Measurements from ENCODE around the gene PDK1. TPM values are rescaled to one million over a fixed set of nuclear protein-coding genes. Genes with fewer than 3 reads are reported as not detected.

Gene PDK1
- polyA plus RNA-seq, 1 donor: 22.9 TPM

DNA sequence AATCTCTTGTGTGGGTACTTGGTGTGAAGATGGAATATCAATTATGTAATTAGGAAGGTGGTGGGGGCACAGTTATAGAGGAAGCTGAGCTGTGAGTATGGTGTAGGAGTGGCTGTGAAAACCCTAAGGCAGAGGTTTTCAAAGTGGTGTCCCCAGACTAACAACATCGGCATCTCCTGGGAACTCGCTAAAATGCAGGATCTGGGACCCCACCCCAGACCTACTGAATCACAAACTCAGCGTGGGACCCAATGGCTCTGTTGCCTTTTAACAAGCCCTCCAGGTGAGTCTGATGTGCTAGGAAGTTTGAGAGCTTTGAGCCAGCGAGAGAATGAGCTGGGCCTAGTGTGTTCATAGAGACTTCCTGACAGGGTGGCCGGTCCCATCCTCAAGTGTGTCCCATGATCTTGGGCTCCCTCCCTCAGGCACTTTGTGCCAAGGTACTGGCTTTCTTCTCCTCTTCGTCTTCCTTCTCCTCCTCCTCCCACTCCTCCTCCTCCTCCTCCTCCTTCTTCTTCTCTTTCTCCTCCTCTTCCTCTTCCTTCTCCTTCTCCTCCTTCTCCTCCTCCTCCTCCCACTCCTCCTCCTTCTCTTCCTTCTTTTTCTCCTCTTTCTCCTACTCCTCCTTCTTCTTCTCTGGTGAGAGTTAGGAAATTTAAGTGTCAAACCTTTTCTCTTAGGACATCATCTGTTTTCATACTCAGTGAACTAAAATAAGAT, 86.6 kb downstream of the PDK1 start:
- no peak for DNase-seq

GRCh38 chr2:172643142-172643541, 87.3 kb downstream of the PDK1 start:
- DNase-seq: no peak

DNA sequence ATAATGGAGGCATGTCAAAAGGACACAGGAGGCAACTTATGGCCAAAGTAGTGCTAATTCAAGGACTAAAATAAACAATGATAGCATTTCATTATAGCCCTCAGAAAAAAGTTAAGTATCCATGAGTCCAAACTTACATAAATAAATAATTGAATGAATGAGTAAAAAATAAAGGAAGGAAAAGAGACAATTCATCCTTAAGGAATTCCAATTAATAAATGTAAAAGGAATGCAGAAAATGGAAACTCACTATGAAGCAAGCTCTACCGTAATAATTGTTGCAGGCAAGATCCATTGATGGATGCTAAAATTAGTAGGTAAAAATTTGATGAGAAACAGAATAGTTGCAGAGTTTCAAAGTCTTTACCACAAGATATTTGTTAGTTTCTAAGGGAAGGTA, 91.5 kb downstream of the PDK1 start:
- no peak for DNase-seq

GRCh38 chr2:172655091-172655837, 99.4 kb downstream of the PDK1 start:
- DNase-seq: no peak

DNA sequence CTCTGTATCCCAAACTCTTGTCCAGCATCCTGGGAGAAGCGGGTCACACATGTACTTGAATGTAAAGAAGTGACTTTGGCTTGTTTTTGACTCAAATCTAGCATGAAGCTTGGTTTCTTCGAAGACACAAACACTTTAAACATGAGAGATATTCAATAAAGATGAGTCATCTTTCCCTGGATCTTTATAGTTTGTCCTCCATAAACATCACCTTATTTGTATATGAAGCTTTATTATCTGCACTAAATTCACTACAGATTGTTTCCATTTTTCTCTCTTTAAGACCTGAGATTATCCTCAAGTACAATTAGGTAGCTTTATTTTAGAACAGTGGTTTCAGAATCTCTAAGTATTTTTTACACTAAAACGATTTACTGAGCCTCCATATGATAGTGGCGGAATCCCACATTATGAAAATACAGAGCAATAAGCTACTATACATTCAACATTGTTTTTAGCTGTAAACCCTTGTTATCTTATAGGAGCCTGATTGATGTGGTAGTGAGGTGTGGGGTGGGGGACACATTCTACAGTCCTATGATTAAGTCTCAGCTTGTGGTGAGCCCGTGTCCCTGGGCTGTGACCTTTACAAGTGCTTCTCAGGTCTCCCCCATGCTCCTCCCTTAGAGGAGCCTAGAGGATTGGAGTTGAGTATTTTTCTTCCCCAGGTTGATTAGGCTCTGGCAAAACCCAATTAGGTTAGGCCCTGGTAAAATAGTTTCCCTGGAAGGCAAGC, 100.1 kb downstream of the PDK1 start:
- DNase-seq: no peak

Other genes starting within 250 kb of the PDK1 start
- gene ITGA6, start 128.5 kb upstream of the PDK1 start, polyA plus RNA-seq (ENCODE audit: insufficient read length): 98.3 TPM
- gene RAPGEF4, start 179.8 kb downstream of the PDK1 start, polyA plus RNA-seq (ENCODE audit: insufficient read length): 2.5 TPM